ENCODE data around the gene EEF1E1.

DNA sequence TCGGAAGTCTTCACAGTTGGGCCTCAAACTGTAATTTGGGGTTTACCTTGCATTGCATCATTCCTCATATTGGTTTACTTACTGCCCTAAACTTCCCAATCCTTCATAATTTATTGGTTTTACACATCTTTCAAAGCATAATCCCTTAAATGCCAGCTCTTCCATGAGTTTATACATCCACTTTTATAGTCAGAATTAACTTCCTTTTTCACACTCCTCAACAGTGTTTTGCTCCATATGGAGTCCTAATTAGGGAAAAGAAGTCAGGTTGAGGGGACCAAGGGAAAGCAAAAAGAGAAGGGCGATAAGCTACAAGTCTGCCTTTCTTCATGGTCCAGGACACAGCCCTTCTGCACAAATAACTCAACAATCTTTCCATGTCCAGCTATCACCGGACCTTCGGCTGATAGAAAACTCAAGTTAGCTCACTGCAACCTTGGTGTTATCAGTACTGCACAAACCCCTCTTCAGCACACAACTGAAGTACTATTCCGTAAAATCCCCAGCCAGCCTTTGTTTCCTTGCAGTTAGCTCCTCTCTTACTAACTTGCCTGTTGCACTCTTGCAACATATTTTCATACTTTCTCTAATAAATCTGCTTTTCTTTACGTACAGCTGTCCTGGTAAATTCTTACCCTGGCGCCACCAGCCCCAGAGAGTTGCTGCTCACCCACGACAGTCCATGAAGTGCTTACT, 2.0 kb downstream of the EEF1E1 start:
- no peak for TF ChIP-seq CTCF (IDR thresholded peaks at IDR 0.05; ENCODE audit: low read depth, low read length, missing input control)
- no peak for TF ChIP-seq EGR1 (IDR thresholded peaks at IDR 0.05; ENCODE audit: low read depth in 2 of 2)
- TF ChIP-seq, protein P1, sequence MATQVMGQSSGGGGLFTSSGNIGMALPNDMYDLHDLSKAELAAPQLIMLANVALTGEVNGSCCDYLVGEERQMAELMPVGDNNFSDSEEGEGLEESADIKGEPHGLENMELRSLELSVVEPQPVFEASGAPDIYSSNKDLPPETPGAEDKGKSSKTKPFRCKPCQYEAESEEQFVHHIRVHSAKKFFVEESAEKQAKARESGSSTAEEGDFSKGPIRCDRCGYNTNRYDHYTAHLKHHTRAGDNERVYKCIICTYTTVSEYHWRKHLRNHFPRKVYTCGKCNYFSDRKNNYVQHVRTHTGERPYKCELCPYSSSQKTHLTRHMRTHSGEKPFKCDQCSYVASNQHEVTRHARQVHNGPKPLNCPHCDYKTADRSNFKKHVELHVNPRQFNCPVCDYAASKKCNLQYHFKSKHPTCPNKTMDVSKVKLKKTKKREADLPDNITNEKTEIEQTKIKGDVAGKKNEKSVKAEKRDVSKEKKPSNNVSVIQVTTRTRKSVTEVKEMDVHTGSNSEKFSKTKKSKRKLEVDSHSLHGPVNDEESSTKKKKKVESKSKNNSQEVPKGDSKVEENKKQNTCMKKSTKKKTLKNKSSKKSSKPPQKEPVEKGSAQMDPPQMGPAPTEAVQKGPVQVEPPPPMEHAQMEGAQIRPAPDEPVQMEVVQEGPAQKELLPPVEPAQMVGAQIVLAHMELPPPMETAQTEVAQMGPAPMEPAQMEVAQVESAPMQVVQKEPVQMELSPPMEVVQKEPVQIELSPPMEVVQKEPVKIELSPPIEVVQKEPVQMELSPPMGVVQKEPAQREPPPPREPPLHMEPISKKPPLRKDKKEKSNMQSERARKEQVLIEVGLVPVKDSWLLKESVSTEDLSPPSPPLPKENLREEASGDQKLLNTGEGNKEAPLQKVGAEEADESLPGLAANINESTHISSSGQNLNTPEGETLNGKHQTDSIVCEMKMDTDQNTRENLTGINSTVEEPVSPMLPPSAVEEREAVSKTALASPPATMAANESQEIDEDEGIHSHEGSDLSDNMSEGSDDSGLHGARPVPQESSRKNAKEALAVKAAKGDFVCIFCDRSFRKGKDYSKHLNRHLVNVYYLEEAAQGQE (IDR thresholded peaks at IDR 0.05): no peak
- no peak for TF ChIP-seq RAD21 (IDR thresholded peaks at IDR 0.05)
- TF ChIP-seq SP1 (IDR thresholded peaks at IDR 0.05): no peak
- TF ChIP-seq TAF1 (conservative IDR thresholded peaks at IDR 0.05): no peak

Measured in liver (tissue), 3 donors.